SK-N-SH treated with all-trans-retinoic acid at 6 μM for 48 hours (cell line): ENCODE results near the gene CNTFR.

Experiments
- ATAC-seq: fragments of 200-7000 bp; cut with Tn5 transposase; 3 replicates; pipeline ENCODE4 v1.9.1; 2020; ENCODE audit warnings: mild to moderate bottlenecking, moderate library complexity
- ARNTL ChIP-seq: fragments of 450-650 bp; formaldehyde crosslinking; IDR thresholded peaks from 2 replicates; pipeline ENCODE4 v1.5.0; 2020; ENCODE audit warnings: low read depth, mild to moderate bottlenecking, moderate library complexity, borderline replicate concordance
- BACH2 ChIP-seq: fragments of 250-450 bp; sonication (Bioruptor Pico); IDR thresholded peaks from 2 replicates; pipeline ENCODE4 v1.9.0; 2021; ENCODE audit warnings: mild to moderate bottlenecking, borderline replicate concordance
- CREB5 ChIP-seq: fragments of 250-450 bp; sonication (Bioruptor Pico); IDR thresholded peaks from 2 replicates; pipeline ENCODE4 v1.5.1; 2020; ENCODE audit warnings: low read depth, mild to moderate bottlenecking, moderate library complexity
- CSDC2 ChIP-seq: fragments of 250-450 bp; sonication (Bioruptor Pico); IDR thresholded peaks from 2 replicates; pipeline ENCODE4 v1.5.0; 2020; ENCODE audit warnings: mild to moderate bottlenecking, moderate library complexity
- CSRNP3 ChIP-seq: fragments of 250-450 bp; sonication (Bioruptor Pico); IDR thresholded peaks from 2 replicates; pipeline ENCODE4 v1.5.1; 2021; ENCODE audit warnings: mild to moderate bottlenecking, moderate library complexity
- ESRRG ChIP-seq: fragments of 250-450 bp; sonication (Bioruptor Pico); IDR thresholded peaks from 2 replicates; pipeline ENCODE4 v1.6.1; 2021; ENCODE audit warnings: mild to moderate bottlenecking
- ISL1 ChIP-seq: fragments of 250-450 bp; sonication (Bioruptor Pico); IDR thresholded peaks from 2 replicates; pipeline ENCODE4 v2.1.2; 2022; ENCODE audit warnings: mild to moderate bottlenecking, moderate library complexity
- PATZ1 ChIP-seq: fragments of 250-450 bp; sonication (Bioruptor Pico); IDR thresholded peaks from 2 replicates; pipeline ENCODE4 v1.8.0; 2020; ENCODE audit warnings: mild to moderate bottlenecking, moderate library complexity, borderline replicate concordance
- POU6F1 ChIP-seq: fragments of 250-450 bp; sonication (Bioruptor Pico); IDR thresholded peaks from 2 replicates; pipeline ENCODE4 v1.8.0; 2021; ENCODE audit warnings: low read depth, mild to moderate bottlenecking, moderate library complexity, borderline replicate concordance
- PPARA ChIP-seq: fragments of 250-450 bp; sonication (Bioruptor Pico); IDR thresholded peaks from 2 replicates; pipeline ENCODE4 v1.5.0; 2020; ENCODE audit warnings: mild to moderate bottlenecking, borderline replicate concordance
- RARB ChIP-seq: fragments of 250-450 bp; sonication (Bioruptor Pico); IDR thresholded peaks from 2 replicates; pipeline ENCODE4 v1.8.0; 2021; ENCODE audit warnings: mild to moderate bottlenecking, moderate library complexity
- SNAI2 ChIP-seq: fragments of 250-450 bp; sonication (Bioruptor Pico); IDR thresholded peaks from 2 replicates; pipeline ENCODE4 v1.5.0; 2020; ENCODE audit warnings: mild to moderate bottlenecking, moderate library complexity
- TCF4 ChIP-seq: fragments of 250-450 bp; sonication (Bioruptor Pico); IDR thresholded peaks from 2 replicates; pipeline ENCODE4 v1.8.0; 2021; ENCODE audit warnings: mild to moderate bottlenecking, moderate library complexity, borderline replicate concordance
- TOX ChIP-seq: fragments of 250-450 bp; sonication (Bioruptor Pico); IDR thresholded peaks from 2 replicates; pipeline ENCODE4 v1.8.0; 2021; ENCODE audit warnings: mild to moderate bottlenecking, moderate library complexity, borderline replicate concordance
- TSHZ2 ChIP-seq: fragments of 250-450 bp; sonication (Bioruptor Pico); IDR thresholded peaks from 2 replicates; pipeline ENCODE4 v1.5.0; 2020; ENCODE audit warnings: mild to moderate bottlenecking, moderate library complexity
- ZC3H10 ChIP-seq: fragments of 250-450 bp; sonication (Bioruptor Pico); IDR thresholded peaks from 2 replicates; pipeline ENCODE4 v1.5.1; 2021; ENCODE audit warnings: mild to moderate bottlenecking, moderate library complexity
- ZFP3 ChIP-seq: fragments of 250-450 bp; sonication (Bioruptor Pico); IDR thresholded peaks from 2 replicates; pipeline ENCODE4 v1.5.0; 2020; ENCODE audit warnings: mild to moderate bottlenecking, moderate library complexity
- ZFP30 ChIP-seq: fragments of 450-650 bp; formaldehyde crosslinking; IDR thresholded peaks from 2 replicates; pipeline ENCODE4 v1.5.0; 2022; ENCODE audit warnings: mild to moderate bottlenecking, moderate library complexity
- ZNF565 ChIP-seq: fragments of 450-650 bp; formaldehyde crosslinking; conservative IDR thresholded peaks from 2 replicates; pipeline ENCODE4 v1.5.0; 2020; ENCODE audit warnings: low read depth, mild to moderate bottlenecking, moderate library complexity
- ZNF70 ChIP-seq: fragments of 450-650 bp; formaldehyde crosslinking; IDR thresholded peaks from 2 replicates; pipeline ENCODE4 v1.5.0; 2020; ENCODE audit warnings: mild to moderate bottlenecking, moderate library complexity
- ZNF8 ChIP-seq: fragments of 450-650 bp; formaldehyde crosslinking; IDR thresholded peaks from 2 replicates; pipeline ENCODE4 v1.5.0; 2020; ENCODE audit warnings: mild to moderate bottlenecking, moderate library complexity

The CNTFR gene

GRCh38 chr9:34508463-34508862, 81.1 kb downstream of the CNTFR start:
- no peak for TF ChIP-seq CSRNP3 (CRISPR knock-in tag)
- no peak for TF ChIP-seq TSHZ2 (CRISPR knock-in tag)
- TF ChIP-seq POU6F1 (CRISPR knock-in tag): no peak
- TF ChIP-seq ZFP30: no peak
- no peak for TF ChIP-seq ZNF70 (CRISPR knock-in tag)
- no peak for TF ChIP-seq ZNF565 (CRISPR knock-in tag)
- no peak for TF ChIP-seq RARB (CRISPR knock-in tag)
- no peak for TF ChIP-seq SNAI2 (CRISPR knock-in tag)
- no peak for TF ChIP-seq TOX (CRISPR knock-in tag)
- no peak for TF ChIP-seq ZFP3
- no peak for TF ChIP-seq ESRRG (CRISPR knock-in tag)
- ATAC-seq: no peak

GRCh38 chr9:34507966-34508365, 81.6 kb downstream of the CNTFR start:
- TF ChIP-seq PPARA (CRISPR knock-in tag): no peak
- TF ChIP-seq BACH2 (CRISPR knock-in tag): no peak
- TF ChIP-seq TSHZ2 (CRISPR knock-in tag): no peak
- TF ChIP-seq ARNTL: no peak
- TF ChIP-seq CSDC2 (CRISPR knock-in tag): no peak
- no peak for TF ChIP-seq TOX (CRISPR knock-in tag)
- no peak for TF ChIP-seq ZNF8 (CRISPR knock-in tag)
- TF ChIP-seq ISL1: no peak
- no peak for ATAC-seq

- TF ChIP-seq SNAI2 (CRISPR knock-in tag) (no peak), BACH2 (CRISPR knock-in tag) (no peak), PPARA (CRISPR knock-in tag) (no peak), TCF4 (no peak), ISL1 (no peak), ZFP3 (no peak), CREB5 (CRISPR knock-in tag) (no peak), ARNTL (no peak), CSDC2 (CRISPR knock-in tag) (no peak), CSRNP3 (CRISPR knock-in tag) (no peak), ZNF70 (CRISPR knock-in tag) (no peak), TOX (CRISPR knock-in tag) (no peak), PATZ1 (CRISPR knock-in tag) (no peak), ZC3H10 (CRISPR knock-in tag) (no peak)
- ATAC-seq: no peak
Measured at GRCh38 chr9:34507556-34507955, 82.0 kb downstream of the CNTFR start.
